Mucosa of stomach (tissue), 1 donor: ENCODE results near the gene ARHGDIB.

ENCODE experiments used
- H3K27me3 ChIP-seq: one replicate; pipeline ENCODE4 v1.7.0; 2013; ENCODE audit warnings: mild to moderate bottlenecking, low read length; ENCODE audit not compliant: control insufficient read depth, insufficient read depth
- H3K36me3 ChIP-seq: one replicate; pipeline ENCODE4 v1.7.0; 2013; ENCODE audit warnings: low read length; ENCODE audit not compliant: control insufficient read depth, insufficient read depth
- H3K4me1 ChIP-seq: one replicate; pipeline ENCODE4 v1.7.0; 2013; ENCODE audit warnings: mild to moderate bottlenecking, low read length; ENCODE audit not compliant: control insufficient read depth, insufficient read depth
- H3K4me3 ChIP-seq: one replicate; pipeline ENCODE4 v1.7.0; 2013; ENCODE audit warnings: low read length
- H3K9ac ChIP-seq: one replicate; pipeline ENCODE4 v1.7.0; 2013; ENCODE audit warnings: mild to moderate bottlenecking, low read length, moderate library complexity
- H3K9me3 ChIP-seq: one replicate; pipeline ENCODE4 v1.7.0; 2013; ENCODE audit warnings: mild to moderate bottlenecking, low read length, moderate library complexity; ENCODE audit not compliant: control insufficient read depth
- donor health status: Pancreatic carcinoma.

The ARHGDIB gene

DNA sequence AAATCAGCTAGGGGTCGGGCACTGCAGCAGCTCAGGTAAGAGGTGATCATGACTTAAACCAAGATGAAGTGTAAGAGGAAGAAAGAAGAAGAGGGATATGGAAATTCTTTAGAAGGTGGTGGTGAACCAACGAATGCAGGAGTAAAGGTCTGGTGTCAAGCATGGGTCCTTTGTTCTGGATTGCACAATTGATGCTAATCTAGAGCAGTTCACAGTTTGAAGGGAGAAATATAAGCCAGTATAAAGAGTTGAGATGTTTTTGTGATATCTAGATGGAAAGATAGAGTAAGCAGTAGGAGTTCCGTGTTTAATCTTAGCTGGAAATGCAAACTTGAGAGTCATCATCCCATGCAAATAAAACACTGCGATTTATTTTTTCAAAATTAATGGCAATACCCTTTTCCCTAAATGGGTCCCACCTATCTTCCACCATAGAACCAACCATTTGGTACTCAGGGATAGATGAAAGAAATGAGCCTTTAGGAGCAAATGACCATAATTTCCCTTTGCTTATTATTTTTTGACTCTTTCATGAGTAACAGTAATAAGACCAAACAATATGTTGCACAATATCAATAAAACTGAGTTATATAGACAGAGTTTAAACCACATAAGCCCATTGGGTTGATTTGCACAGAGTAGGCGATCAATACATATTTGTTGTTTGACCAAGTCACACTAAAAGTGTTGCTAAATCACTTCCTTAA, 60.7 kb downstream of the ARHGDIB start:
- H3K27me3 ChIP-seq: no peaks in the 10 kb centered on the region
- H3K4me1 ChIP-seq: peaks cover 8% of the 10 kb centered on the region
- H3K36me3 ChIP-seq: no peaks in the 10 kb centered on the region
- H3K9ac ChIP-seq: no peak overlapping the region
- no peak overlapping the region for H3K4me3 ChIP-seq
- H3K9me3 ChIP-seq: no peaks in the 10 kb centered on the region

DNA sequence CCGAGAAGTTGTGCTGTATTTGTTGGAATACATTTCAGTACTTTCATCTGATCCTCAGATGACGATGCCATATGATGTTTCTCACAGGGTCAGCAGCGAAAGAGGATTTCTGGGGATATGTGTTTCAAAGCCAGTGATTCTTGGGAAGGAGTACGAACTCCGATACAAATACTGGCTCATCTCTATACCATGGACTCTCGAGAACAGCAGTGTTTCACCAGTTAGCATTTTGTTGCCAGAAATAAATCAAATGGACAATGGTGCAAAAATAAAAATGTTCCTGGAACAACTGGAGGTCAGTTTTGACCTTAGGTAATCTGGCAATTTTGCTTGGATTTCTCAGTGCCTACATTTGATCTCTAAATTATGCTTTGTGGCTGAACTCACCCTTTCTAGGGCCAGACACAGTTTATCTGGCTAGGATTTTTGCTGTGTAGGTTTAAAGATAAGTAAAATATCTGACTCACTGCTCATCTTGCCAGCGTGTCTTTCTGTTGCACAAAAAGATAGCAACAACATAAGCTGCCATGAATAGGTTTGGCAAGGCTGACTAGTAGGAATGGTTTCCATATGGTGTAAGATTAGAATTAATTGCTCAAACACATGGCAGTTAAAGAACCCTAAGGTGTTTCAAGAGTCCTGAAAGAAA, 64.8 kb downstream of the ARHGDIB start:
- Histone ChIP-seq H3K9ac (no peak overlapping the region), H3K4me1 (no peaks in the 10 kb centered on the region), H3K4me3 (no peak overlapping the region), H3K27me3 (no peaks in the 10 kb centered on the region), H3K36me3 (no peaks in the 10 kb centered on the region), H3K9me3 (no peaks in the 10 kb centered on the region)

DNA sequence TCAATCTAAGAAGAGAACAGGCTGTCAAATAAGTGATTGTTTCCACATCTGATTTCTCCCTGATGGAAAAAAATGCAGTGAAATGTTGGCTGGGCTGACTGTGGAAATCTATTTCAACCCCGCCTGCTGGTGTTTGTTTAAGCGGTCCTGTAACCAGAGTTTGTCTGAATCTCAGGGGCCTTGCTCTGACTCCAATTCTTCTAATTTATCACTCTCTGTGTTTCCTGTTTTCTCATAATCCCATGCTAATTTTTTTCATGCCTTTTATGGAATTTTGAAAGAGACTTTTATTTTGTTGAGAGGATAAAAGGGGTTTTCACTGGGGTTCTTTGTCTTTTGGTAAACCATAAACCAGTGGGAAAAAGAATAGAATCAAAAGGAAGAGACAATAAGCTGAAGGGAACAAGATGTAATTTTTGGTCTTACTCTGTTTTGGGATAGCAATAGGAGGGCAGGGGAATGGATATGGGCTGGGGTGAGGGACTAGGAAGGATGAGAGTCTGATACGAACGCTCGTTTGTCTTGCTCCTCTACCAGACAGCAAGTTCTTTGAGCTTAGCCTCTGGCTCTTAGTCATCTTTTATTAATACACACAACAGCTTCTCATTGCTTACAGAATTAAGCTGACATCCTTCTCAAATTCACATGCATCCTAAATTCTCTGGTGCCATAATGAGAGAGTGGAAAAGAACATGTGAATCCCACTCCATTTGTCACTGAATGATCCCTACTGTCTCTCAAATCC, 67.7 kb downstream of the ARHGDIB start:
- Histone ChIP-seq H3K9me3 (no peaks in the 10 kb centered on the region), H3K4me3 (no peak overlapping the region), H3K27me3 (no peaks in the 10 kb centered on the region), H3K4me1 (no peaks in the 10 kb centered on the region), H3K9ac (no peak overlapping the region), H3K36me3 (no peaks in the 10 kb centered on the region)

DNA sequence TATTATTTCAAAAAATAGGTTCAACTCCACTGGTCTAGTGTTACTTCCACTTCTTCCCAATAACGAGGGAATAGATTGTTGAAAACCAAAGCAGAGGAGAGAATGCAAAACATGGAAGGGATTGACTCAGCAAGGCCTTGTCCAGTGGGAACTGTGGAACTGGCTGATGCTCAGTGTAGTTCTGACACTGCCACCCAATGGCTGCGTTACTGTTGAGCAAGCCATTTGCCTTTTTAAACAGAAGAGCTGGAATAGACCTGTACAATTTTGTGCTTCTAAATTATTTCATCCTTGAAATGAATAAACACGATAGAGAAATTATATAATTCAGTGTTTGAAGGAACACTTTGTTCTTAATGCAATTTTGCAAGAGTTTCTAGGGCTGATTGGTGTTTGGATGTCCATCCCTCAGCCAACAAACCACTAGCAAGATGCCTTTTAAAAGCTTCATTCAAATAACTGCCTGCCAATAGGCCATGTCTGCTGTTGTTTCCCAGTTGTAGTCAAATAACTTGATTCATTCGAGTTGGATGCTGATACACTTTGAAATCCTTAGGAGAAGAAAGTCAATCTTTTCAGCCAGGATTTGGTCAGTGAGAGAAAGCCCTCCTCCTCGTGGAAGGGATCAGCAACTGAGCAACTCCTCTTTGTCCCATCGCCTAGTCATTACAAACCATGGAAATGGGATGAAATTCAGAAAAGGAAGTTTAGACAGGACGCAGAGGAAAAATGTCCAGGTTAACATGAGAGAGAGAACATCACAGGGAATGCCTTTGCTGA, 68.5 kb downstream of the ARHGDIB start:
- H3K4me1 ChIP-seq: no peaks in the 10 kb centered on the region

More for the DNA sequence above, 68.5 kb downstream of the ARHGDIB start:
- Histone ChIP-seq H3K9ac (no peak overlapping the region), H3K4me3 (no peak overlapping the region), H3K27me3 (no peaks in the 10 kb centered on the region), H3K9me3 (no peaks in the 10 kb centered on the region), H3K36me3 (no peaks in the 10 kb centered on the region)
